Endodermal cell (in vitro differentiated cells): ENCODE data around the gene SPINT1. TPM values are rescaled to one million over a fixed set of nuclear protein-coding genes. Genes with fewer than 3 reads are reported as not detected.

Experiments
- DNase-seq: peaks from one replicate; pipeline ENCODE4 v3.0.0-alpha.2; 2017
- H3K27ac ChIP-seq: 2 replicates; pipeline ENCODE4 v1.5.1; 2013; ENCODE audit warnings: mild to moderate bottlenecking, low read depth, low read length, moderate library complexity
- H3K27me3 ChIP-seq: 2 replicates; pipeline ENCODE4 v1.6.1; 2013; ENCODE audit warnings: mild to moderate bottlenecking, low read length, moderate library complexity; ENCODE audit not compliant: insufficient read depth, control insufficient read depth, poor library complexity, severe bottlenecking
- H3K36me3 ChIP-seq: 2 replicates; pipeline ENCODE4 v1.7.0; 2013; ENCODE audit warnings: mild to moderate bottlenecking, low read length, moderate library complexity; ENCODE audit not compliant: control insufficient read depth, insufficient read depth
- H3K4me1 ChIP-seq: one replicate; pipeline ENCODE4 v1.7.0; 2013; ENCODE audit warnings: low read length; ENCODE audit not compliant: control insufficient read depth, insufficient read depth
- H3K4me3 ChIP-seq: 2 replicates; pipeline ENCODE4 v1.5.1; 2013; ENCODE audit warnings: mild to moderate bottlenecking, low read length, moderate library complexity
- H3K9ac ChIP-seq: 2 replicates; pipeline ENCODE4 v1.6.1; 2013; ENCODE audit warnings: mild to moderate bottlenecking, low read length, moderate library complexity; ENCODE audit not compliant: poor library complexity, severe bottlenecking; ENCODE audit errors: extremely low read depth
- H3K9me3 ChIP-seq: 2 replicates; pipeline ENCODE4 v1.6.1; 2013; ENCODE audit warnings: mild to moderate bottlenecking, low read length, moderate library complexity; ENCODE audit not compliant: control insufficient read depth
- H3K27ac Mint-ChIP-seq: 2 replicates; pipeline ENCODE4 v1.8.0; 2020; ENCODE audit warnings: mixed read lengths
- H3K27me3 Mint-ChIP-seq: 2 replicates; pipeline ENCODE4 v1.8.0; 2021; ENCODE audit warnings: mild to moderate bottlenecking, mixed read lengths; ENCODE audit not compliant: insufficient read depth
- H3K36me3 Mint-ChIP-seq: 2 replicates; pipeline ENCODE4 v1.8.0; 2020; ENCODE audit warnings: low read depth, mixed read lengths
- H3K4me1 Mint-ChIP-seq: 2 replicates; pipeline ENCODE4 v1.8.0; 2020; ENCODE audit warnings: mixed read lengths
- H3K4me3 Mint-ChIP-seq: 2 replicates; pipeline ENCODE4 v1.8.0; 2020; ENCODE audit warnings: mild to moderate bottlenecking, moderate library complexity, mixed read lengths
- H3K9me3 Mint-ChIP-seq: 2 replicates; pipeline ENCODE4 v1.8.0; 2020; ENCODE audit warnings: mild to moderate bottlenecking, mixed read lengths
- WGBS, 2 experiments: methylation state at CpG; one replicate each; pipeline versions ENCODE4 v1.1.5 to v1.1.7; 2013; ENCODE audit warnings: missing lambda C conversion rate in 2 of 2, mixed read lengths in 1 of 2; ENCODE audit not compliant: insufficient coverage in 1 of 2, insufficient read length in 1 of 2; 5-methylcytosine and 5-hydroxymethylcytosine counted together
- long read RNA-seq, 4 experiments: library from polyadenylated mRNA in 2 of 4; library from RNA in 1 of 4; library from capped mRNA in 1 of 4; stranded (forward) in 3 of 4; unstranded in 1 of 4; transcript quantifications; one replicate each; pipeline ENCODE4 v2.0.0, GENCODE V29; 2020 to 2021; ENCODE audit warnings: inconsistent platforms in 1 of 4
- polyA plus RNA-seq, 2 experiments: library from polyadenylated mRNA; stranded (reverse); fragments of 50-300 nt; gene quantifications; one replicate each; pipeline ENCODE4 v1.2.3, GENCODE V29; 2013
- total RNA-seq, 2 donors: library from RNA; stranded (reverse); fragmentation: NEBNext Ultra II Directional in 1 of 2; extraction: Animal tissue kit (Norgen Biotek cat#: 25700) in 1 of 2; gene quantifications; 2 replicates in 1 of 2; 3 replicates in 1 of 2; pipeline ENCODE4 v1.2.1, GENCODE V29; 2021
- TF ChIP-seq, protein P1 (sequence below): fragments of 200-600 bp; sonication (generic); conservative IDR thresholded peaks from 2 replicates; pipeline ENCODE4 v1.5.0; 2021; ENCODE audit warnings: antibody characterized with exemption, mild to moderate bottlenecking

The SPINT1 gene, protein sequence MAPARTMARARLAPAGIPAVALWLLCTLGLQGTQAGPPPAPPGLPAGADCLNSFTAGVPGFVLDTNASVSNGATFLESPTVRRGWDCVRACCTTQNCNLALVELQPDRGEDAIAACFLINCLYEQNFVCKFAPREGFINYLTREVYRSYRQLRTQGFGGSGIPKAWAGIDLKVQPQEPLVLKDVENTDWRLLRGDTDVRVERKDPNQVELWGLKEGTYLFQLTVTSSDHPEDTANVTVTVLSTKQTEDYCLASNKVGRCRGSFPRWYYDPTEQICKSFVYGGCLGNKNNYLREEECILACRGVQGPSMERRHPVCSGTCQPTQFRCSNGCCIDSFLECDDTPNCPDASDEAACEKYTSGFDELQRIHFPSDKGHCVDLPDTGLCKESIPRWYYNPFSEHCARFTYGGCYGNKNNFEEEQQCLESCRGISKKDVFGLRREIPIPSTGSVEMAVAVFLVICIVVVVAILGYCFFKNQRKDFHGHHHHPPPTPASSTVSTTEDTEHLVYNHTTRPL
- 100 to 1,000 TPM; 129 to 141 TPM for total RNA-seq
- polyA plus RNA-seq (2013, experiment 1 of 2), result 20.7 TPM
- polyA plus RNA-seq (2013, experiment 2 of 2), result 13.5 TPM
- long read RNA-seq, experiment 1, transcript SPINT1-202 (11 exons, 2,456 nt), result major isoform, 15 of 93 reads
- long read RNA-seq, experiment 1, transcript SPINT1-201 (11 exons, 3,056 nt), result minor isoform, 5 of 93 reads
- long read RNA-seq, experiment 1, partial matches to known transcripts, result 51 of 93 reads
- long read RNA-seq, experiment 1, other reads (novel, unspliced or antisense), result 17 of 93 reads
- long read RNA-seq, experiment 2, transcript SPINT1-201 (11 exons, 3,056 nt), result minor isoform, 50 of 352 reads
- long read RNA-seq, experiment 2, transcript SPINT1-202 (11 exons, 2,456 nt), result major isoform, 116 of 352 reads
- long read RNA-seq, experiment 2, partial matches to known transcripts, result 97 of 352 reads
- long read RNA-seq, experiment 2, other reads (novel, unspliced or antisense), result 85 of 352 reads
- long read RNA-seq, experiment 3, transcript SPINT1-202 (11 exons, 2,456 nt), result major isoform, 424 of 1,114 reads
- long read RNA-seq, experiment 3, transcript SPINT1-201 (11 exons, 3,056 nt), result minor isoform, 196 of 1,114 reads
- long read RNA-seq, experiment 3, partial matches to known transcripts, result 221 of 1,114 reads
- long read RNA-seq, experiment 3, other reads (novel, unspliced or antisense), result 271 of 1,114 reads
- long read RNA-seq, experiment 4, partial matches to known transcripts, result 0 of 3 reads
- long read RNA-seq, experiment 4, other reads (novel, unspliced or antisense), result 3 of 3 reads

DNA sequence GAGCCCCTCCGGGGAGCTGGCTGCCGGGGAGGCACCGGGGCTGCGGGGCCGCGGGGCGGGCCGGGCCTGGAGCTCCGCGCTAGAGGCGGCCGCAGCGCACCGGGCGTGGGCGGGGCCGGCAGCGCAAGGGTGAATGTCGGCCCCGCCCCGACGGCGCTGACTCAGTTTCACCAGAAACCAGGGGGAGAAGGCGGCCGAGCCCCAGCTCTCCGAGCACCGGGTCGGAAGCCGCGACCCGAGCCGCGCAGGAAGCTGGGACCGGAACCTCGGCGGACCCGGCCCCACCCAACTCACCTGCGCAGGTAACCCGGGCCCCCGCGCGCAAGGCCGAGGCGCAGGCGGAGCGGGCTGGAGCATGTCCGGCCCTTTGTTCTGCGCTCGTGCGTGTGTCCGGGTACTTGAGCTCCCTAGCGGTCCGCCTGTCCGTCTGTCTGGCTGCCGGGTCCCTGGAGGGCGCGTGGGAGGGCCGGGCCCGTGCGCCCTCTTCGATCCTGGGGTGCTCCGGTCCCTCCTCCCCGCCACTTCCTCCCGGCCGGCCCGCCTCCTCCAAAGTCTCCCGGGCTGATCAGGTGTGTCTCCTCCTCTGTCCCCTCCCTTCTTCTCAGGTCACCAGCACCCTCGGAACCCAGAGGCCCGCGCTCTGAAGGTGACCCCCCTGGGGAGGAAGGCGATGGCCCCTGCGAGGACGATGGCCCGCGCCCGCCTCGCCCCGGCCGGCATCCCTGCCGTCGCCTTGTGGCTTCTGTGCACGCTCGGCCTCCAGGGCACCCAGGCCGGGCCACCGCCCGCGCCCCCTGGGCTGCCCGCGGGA is at the start of gene SPINT1:
Gene SPINT1 (plus strand): TSS at position 164 of the 811 bp plus-strand sequence. CDS start 507 bp downstream, at position 671.
- H3K27me3 Mint-ChIP-seq, result no peaks in the 10 kb centered on the region
- H3K27me3 ChIP-seq, result peaks cover 32% of the 10 kb centered on the region
- peaks cover 7% of the 10 kb centered on the region for H3K36me3 ChIP-seq
- no peak within 1 kb of the TSS for H3K27ac ChIP-seq
- peaks cover 5% of the 10 kb centered on the region for H3K4me1 ChIP-seq
- H3K9ac ChIP-seq, result peak within 1 kb of the TSS; percentile 66
- DNase-seq, result peak; percentile 81
- WGBS, 2 experiments, result 0 to 1% methylated on average over 26 to 89 of the region's 89 CpGs
- H3K4me1 Mint-ChIP-seq, result peaks cover 31% of the 10 kb centered on the region
- no peaks in the 10 kb centered on the region for H3K9me3 Mint-ChIP-seq
- peak within 1 kb of the TSS; percentile 80 for H3K4me3 ChIP-seq
- TF ChIP-seq, protein P1, sequence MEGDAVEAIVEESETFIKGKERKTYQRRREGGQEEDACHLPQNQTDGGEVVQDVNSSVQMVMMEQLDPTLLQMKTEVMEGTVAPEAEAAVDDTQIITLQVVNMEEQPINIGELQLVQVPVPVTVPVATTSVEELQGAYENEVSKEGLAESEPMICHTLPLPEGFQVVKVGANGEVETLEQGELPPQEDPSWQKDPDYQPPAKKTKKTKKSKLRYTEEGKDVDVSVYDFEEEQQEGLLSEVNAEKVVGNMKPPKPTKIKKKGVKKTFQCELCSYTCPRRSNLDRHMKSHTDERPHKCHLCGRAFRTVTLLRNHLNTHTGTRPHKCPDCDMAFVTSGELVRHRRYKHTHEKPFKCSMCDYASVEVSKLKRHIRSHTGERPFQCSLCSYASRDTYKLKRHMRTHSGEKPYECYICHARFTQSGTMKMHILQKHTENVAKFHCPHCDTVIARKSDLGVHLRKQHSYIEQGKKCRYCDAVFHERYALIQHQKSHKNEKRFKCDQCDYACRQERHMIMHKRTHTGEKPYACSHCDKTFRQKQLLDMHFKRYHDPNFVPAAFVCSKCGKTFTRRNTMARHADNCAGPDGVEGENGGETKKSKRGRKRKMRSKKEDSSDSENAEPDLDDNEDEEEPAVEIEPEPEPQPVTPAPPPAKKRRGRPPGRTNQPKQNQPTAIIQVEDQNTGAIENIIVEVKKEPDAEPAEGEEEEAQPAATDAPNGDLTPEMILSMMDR, result no peak
- no peaks in the 10 kb centered on the region for H3K9me3 ChIP-seq
- peak within 1 kb of the TSS; percentile 95 for H3K27ac Mint-ChIP-seq
- H3K36me3 Mint-ChIP-seq, result peaks cover 26% of the 10 kb centered on the region
- H3K4me3 Mint-ChIP-seq, result peak within 1 kb of the TSS; percentile 93

GRCh38 chr15:40796041-40796440 is 47.8 kb upstream of the SPINT1 start:
- H3K4me1 Mint-ChIP-seq, result peaks cover 36% of the 10 kb centered on the region
- no peak overlapping the region for H3K4me3 ChIP-seq
- no peaks in the 10 kb centered on the region for H3K9me3 Mint-ChIP-seq
- H3K27me3 ChIP-seq, result no peaks in the 10 kb centered on the region
- H3K27ac ChIP-seq, result no peak overlapping the region
- H3K27me3 Mint-ChIP-seq, result no peaks in the 10 kb centered on the region
- H3K4me1 ChIP-seq, result no peaks in the 10 kb centered on the region
- TF ChIP-seq, protein P1, result no peak
- no peak overlapping the region for H3K27ac Mint-ChIP-seq
- WGBS, 2 experiments, result 83 to 88% methylated on average over 2 of the region's 2 CpGs
- peaks cover 25% of the 10 kb centered on the region for H3K36me3 Mint-ChIP-seq
- no peak for DNase-seq
- no peak overlapping the region for H3K9ac ChIP-seq
- H3K36me3 ChIP-seq, result peaks cover 6% of the 10 kb centered on the region
- H3K9me3 ChIP-seq, result no peaks in the 10 kb centered on the region
- H3K4me3 Mint-ChIP-seq, result no peak overlapping the region
